Ecto neural progenitor cell (in vitro differentiated cells): ENCODE data around the gene COA5.
A peak's percentile ranks its signal among the peaks of the same experiment; 100 is the strongest.

Experiments
- DNase-seq: peaks from one replicate; pipeline ENCODE4 v3.0.0-alpha.2; 2018; ENCODE audit warnings: low spot score

The COA5 gene

DNA sequence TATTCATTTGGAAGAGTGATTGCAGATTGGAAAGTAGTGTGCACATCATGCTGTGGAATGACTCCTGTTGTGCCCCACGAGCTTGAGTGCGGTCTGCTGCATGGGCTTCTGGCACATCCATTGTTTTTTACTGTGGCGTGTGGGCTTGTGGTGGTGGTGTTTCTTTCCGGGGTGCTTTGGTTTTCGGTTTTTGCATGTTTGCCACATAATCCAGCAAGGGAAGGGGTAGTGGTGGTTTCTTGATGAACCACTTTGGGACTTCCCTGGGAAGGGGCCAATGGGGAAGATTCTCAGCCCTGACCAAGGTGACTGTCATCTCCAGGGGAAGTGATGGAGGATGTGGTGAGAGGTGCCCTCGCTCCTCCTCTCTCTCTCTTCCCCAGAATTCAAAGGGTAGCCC is 57.0 kb downstream of the COA5 start:
- no peak for DNase-seq

- DNase-seq = peak; percentile 19
Observed at GRCh38 chr2:98550165-98550564, 58.1 kb downstream of the COA5 start.
